ENCODE results near the gene ZNF598. TPM values are rescaled to one million over a fixed set of nuclear protein-coding genes. Genes with fewer than 3 reads are reported as not detected.

Gene ZNF598
- total RNA-seq, 1 donor from 2014 or later: 46.0 TPM

GRCh38 chr16:1992704-1993317 lies 16.8 kb downstream of the ZNF598 start:
- DNase-seq (ENCODE audit: low read depth): no peak
- no peak overlapping the region for H3K27ac Mint-ChIP-seq (ENCODE audit: unreplicated experiment)
- H3K79me2 ChIP-seq (ENCODE audit: insufficient read depth, low read length): no peaks in the 10 kb centered on the region
- peak overlapping the region; percentile 94 for H2AFZ ChIP-seq (ENCODE audit: low read depth, low read length)
- peaks cover 7% of the 10 kb centered on the region for H3K36me3 Mint-ChIP-seq (ENCODE audit: low read depth, unreplicated experiment)
- peaks cover 2% of the 10 kb centered on the region for H3K4me1 Mint-ChIP-seq (ENCODE audit: low read depth, unreplicated experiment)
- no peaks in the 10 kb centered on the region for H3K9me3 Mint-ChIP-seq (ENCODE audit: unreplicated experiment)
- H3K9me3 ChIP-seq (ENCODE audit: insufficient read depth, low read depth, low read length): peaks cover 3% of the 10 kb centered on the region
- H3K27me3 Mint-ChIP-seq (ENCODE audit: low read depth, unreplicated experiment): peaks cover 17% of the 10 kb centered on the region
- H4K20me1 ChIP-seq (ENCODE audit: insufficient read depth, low read length): peaks cover 12% of the 10 kb centered on the region
- H3K36me3 ChIP-seq (ENCODE audit: insufficient read depth, low read length): peaks cover 6% of the 10 kb centered on the region
- H3K4me1 ChIP-seq (ENCODE audit: insufficient read depth, low read length): peaks cover 13% of the 10 kb centered on the region
- FAIRE-seq: no peak
- H3K9ac ChIP-seq (ENCODE audit: low read length): no peak overlapping the region
- peaks cover 25% of the 10 kb centered on the region for H3K27me3 ChIP-seq (ENCODE audit: insufficient read depth, low read length)
- H3K4me2 ChIP-seq (ENCODE audit: low read length): peak overlapping the region; percentile 55
- no peak overlapping the region for H3K27ac ChIP-seq (ENCODE audit: low read depth, low read length)
- no peak overlapping the region for H3K4me3 Mint-ChIP-seq (ENCODE audit: unreplicated experiment)
- TF ChIP-seq EZH2 (IDR thresholded peaks at IDR 0.05; ENCODE audit: insufficient read depth, low read length) (no peak), CTCF (IDR thresholded peaks at IDR 0.05; ENCODE audit: insufficient read depth, low read depth, low read length) (no peak)
- no peak overlapping the region for H3K4me3 ChIP-seq (ENCODE audit: insufficient read depth, low read depth, low read length)

GRCh38 chr16:1991948-1992703 lies 17.5 kb downstream of the ZNF598 start:
- no peak overlapping the region for H3K9ac ChIP-seq (ENCODE audit: low read length)
- TF ChIP-seq CTCF (IDR thresholded peaks at IDR 0.05; ENCODE audit: insufficient read depth, low read depth, low read length) (no peak), EZH2 (IDR thresholded peaks at IDR 0.05; ENCODE audit: insufficient read depth, low read length) (no peak)
- H3K27me3 ChIP-seq (ENCODE audit: insufficient read depth, low read length): peaks cover 25% of the 10 kb centered on the region
- Mint-ChIP-seq H3K9me3 (ENCODE audit: unreplicated experiment) (no peaks in the 10 kb centered on the region), H3K27ac (ENCODE audit: unreplicated experiment) (no peak overlapping the region), H3K4me1 (ENCODE audit: low read depth, unreplicated experiment) (no peaks in the 10 kb centered on the region), H3K27me3 (ENCODE audit: low read depth, unreplicated experiment) (peaks cover 17% of the 10 kb centered on the region), H3K4me3 (ENCODE audit: unreplicated experiment) (no peak overlapping the region), H3K36me3 (ENCODE audit: low read depth, unreplicated experiment) (peaks cover 2% of the 10 kb centered on the region)
- H3K27ac ChIP-seq (ENCODE audit: low read depth, low read length): no peak overlapping the region
- H3K4me3 ChIP-seq (ENCODE audit: insufficient read depth, low read depth, low read length): no peak overlapping the region
- H3K4me1 ChIP-seq (ENCODE audit: insufficient read depth, low read length): peaks cover 13% of the 10 kb centered on the region
- H3K36me3 ChIP-seq (ENCODE audit: insufficient read depth, low read length): peaks cover under 1% of the 10 kb centered on the region
- H3K4me2 ChIP-seq (ENCODE audit: low read length): peak overlapping the region; percentile 77
- peaks cover 6% of the 10 kb centered on the region for H4K20me1 ChIP-seq (ENCODE audit: insufficient read depth, low read length)
- peak overlapping the region; percentile 94 for H2AFZ ChIP-seq (ENCODE audit: low read depth, low read length)
- peaks cover 3% of the 10 kb centered on the region for H3K9me3 ChIP-seq (ENCODE audit: insufficient read depth, low read depth, low read length)
- H3K79me2 ChIP-seq (ENCODE audit: insufficient read depth, low read length): no peaks in the 10 kb centered on the region
- DNase-seq (ENCODE audit: low read depth) (peak; percentile 53), FAIRE-seq (no peak)

GRCh38 chr16:1991588-1991947 lies 18.1 kb downstream of the ZNF598 start:
- Histone ChIP-seq H4K20me1 (ENCODE audit: insufficient read depth, low read length) (peaks cover under 1% of the 10 kb centered on the region), H3K4me3 (ENCODE audit: insufficient read depth, low read depth, low read length) (no peak overlapping the region), H3K27ac (ENCODE audit: low read depth, low read length) (no peak overlapping the region), H2AFZ (ENCODE audit: low read depth, low read length) (peak overlapping the region; percentile 93), H3K36me3 (ENCODE audit: insufficient read depth, low read length) (peaks cover 2% of the 10 kb centered on the region), H3K27me3 (ENCODE audit: insufficient read depth, low read length) (peaks cover 25% of the 10 kb centered on the region), H3K9me3 (ENCODE audit: insufficient read depth, low read depth, low read length) (peaks cover 3% of the 10 kb centered on the region), H3K79me2 (ENCODE audit: insufficient read depth, low read length) (no peaks in the 10 kb centered on the region), H3K9ac (ENCODE audit: low read length) (no peak overlapping the region), H3K4me1 (ENCODE audit: insufficient read depth, low read length) (peaks cover 13% of the 10 kb centered on the region), H3K4me2 (ENCODE audit: low read length) (peak overlapping the region; percentile 77)
- TF ChIP-seq EZH2 (IDR thresholded peaks at IDR 0.05; ENCODE audit: insufficient read depth, low read length) (no peak), CTCF (IDR thresholded peaks at IDR 0.05; ENCODE audit: insufficient read depth, low read depth, low read length) (no peak)
- Mint-ChIP-seq H3K27me3 (ENCODE audit: low read depth, unreplicated experiment) (peaks cover 17% of the 10 kb centered on the region), H3K4me3 (ENCODE audit: unreplicated experiment) (peak overlapping the region; percentile 58), H3K27ac (ENCODE audit: unreplicated experiment) (peak overlapping the region; percentile 68), H3K36me3 (ENCODE audit: low read depth, unreplicated experiment) (peaks cover 2% of the 10 kb centered on the region), H3K4me1 (ENCODE audit: low read depth, unreplicated experiment) (no peaks in the 10 kb centered on the region), H3K9me3 (ENCODE audit: unreplicated experiment) (no peaks in the 10 kb centered on the region)
- no peak for FAIRE-seq
- DNase-seq (ENCODE audit: low read depth): no peak

Data from astrocyte (in vitro differentiated cells and primary cell).